ENCODE data around the gene ANKHD1.

DNA sequence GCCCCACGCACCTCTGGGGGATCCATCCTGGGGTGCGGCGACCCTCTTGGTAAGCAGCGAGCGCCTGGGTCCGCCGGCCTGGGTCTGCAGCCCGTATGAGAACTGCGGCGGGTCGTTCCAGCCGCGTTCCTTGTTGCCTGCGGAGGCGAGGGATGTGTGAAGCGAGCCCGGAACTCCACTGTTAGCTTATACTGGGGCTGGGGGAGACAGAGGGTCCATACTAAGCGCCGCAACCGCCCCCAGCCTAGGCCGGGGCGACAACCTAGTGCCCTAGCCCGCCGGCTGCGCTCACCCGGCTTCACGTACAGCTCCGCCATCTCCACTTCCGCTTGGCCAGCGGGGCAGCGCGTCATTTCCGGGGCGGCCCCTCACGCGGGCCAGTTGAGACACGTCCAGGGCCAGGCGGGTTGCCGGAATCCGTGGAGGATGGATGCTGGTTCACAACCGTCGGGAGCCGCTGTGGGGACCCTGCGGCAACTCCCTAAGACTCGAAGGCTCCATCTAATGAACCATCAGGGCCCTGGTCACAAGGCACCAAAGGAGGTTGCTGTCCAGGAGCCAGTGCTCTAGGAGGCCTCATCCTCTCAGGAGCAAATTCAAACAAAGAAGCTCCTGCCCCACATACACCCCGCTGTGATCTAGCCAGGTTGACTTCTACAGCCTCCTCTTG lies 155.6 kb downstream of the ANKHD1 start, which contains the start of gene SRA1:
- peak; percentile 68 to 83 (median 70) for TF ChIP-seq POLR2A (IDR thresholded peaks at IDR 0.05)
- TF ChIP-seq, protein P1, sequence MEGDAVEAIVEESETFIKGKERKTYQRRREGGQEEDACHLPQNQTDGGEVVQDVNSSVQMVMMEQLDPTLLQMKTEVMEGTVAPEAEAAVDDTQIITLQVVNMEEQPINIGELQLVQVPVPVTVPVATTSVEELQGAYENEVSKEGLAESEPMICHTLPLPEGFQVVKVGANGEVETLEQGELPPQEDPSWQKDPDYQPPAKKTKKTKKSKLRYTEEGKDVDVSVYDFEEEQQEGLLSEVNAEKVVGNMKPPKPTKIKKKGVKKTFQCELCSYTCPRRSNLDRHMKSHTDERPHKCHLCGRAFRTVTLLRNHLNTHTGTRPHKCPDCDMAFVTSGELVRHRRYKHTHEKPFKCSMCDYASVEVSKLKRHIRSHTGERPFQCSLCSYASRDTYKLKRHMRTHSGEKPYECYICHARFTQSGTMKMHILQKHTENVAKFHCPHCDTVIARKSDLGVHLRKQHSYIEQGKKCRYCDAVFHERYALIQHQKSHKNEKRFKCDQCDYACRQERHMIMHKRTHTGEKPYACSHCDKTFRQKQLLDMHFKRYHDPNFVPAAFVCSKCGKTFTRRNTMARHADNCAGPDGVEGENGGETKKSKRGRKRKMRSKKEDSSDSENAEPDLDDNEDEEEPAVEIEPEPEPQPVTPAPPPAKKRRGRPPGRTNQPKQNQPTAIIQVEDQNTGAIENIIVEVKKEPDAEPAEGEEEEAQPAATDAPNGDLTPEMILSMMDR (IDR thresholded peaks at IDR 0.05 in 8 of 11, conservative IDR thresholded peaks at IDR 0.05 in 3 of 11): peak in 1 of 11 experiments; percentile 15
- peak; percentile 99 for TF ChIP-seq POLR2AphosphoS5 (IDR thresholded peaks at IDR 0.05)
